IMR-90 (cell line): ENCODE data around the gene GPR65. TPM values are rescaled to one million over a fixed set of nuclear protein-coding genes. Genes with fewer than 3 reads are reported as not detected.

Source experiments
- ATAC-seq: fragments of 200-7000 bp; cut with Tn5 transposase; 2 replicates; pipeline ENCODE4 v1.9.1; 2020; ENCODE audit warnings: low read depth, mild to moderate bottlenecking, moderate library complexity
- BruUV-seq: library from RNA; stranded (reverse); fragments of 400-500 nt; replicated peaks from 2 replicates; lab custom pipeline; 2021; lab: Mats Ljungman, UMichigan
- CTCF ChIA-PET: fragments of 300-600 bp; formaldehyde crosslinking; extraction: SDS; loops from one replicate; lab custom pipeline; 2021; ENCODE audit warnings: antibody characterized with exemption; lab: Yijun Ruan, JAX
- POLR2A ChIA-PET: fragments of 300-600 bp; sonication (Branson Sonifier 250); formaldehyde crosslinking; loops from one replicate; lab custom pipeline; 2022; ENCODE audit warnings: antibody characterized with exemption; ENCODE audit not compliant: unreplicated experiment; lab: Charles Lee
- DNase-seq: peaks from one replicate; pipeline ENCODE4 v3.0.0; 2013
- H2AFZ ChIP-seq: replicated peaks from 2 replicates; pipeline ENCODE3; 2013; ENCODE audit warnings: low read length, mild to moderate bottlenecking; ENCODE audit not compliant: poor library complexity
- H2AK5ac ChIP-seq: 2 replicates; pipeline ENCODE4 v1.6.1; 2013; ENCODE audit warnings: low read depth, low read length, inconsistent platforms
- H2AK9ac ChIP-seq: replicated peaks from 2 replicates; pipeline ENCODE3; 2013; ENCODE audit warnings: mild to moderate bottlenecking, low read depth, low read length, moderate library complexity; ENCODE audit not compliant: poor library complexity
- H2BK120ac ChIP-seq: 2 replicates; pipeline ENCODE4 v1.6.1; 2013; ENCODE audit warnings: low read depth, low read length, inconsistent platforms
- H2BK15ac ChIP-seq: 3 replicates; pipeline ENCODE4 v1.6.1; 2013; ENCODE audit warnings: low read depth, low read length, inconsistent platforms
- H2BK20ac ChIP-seq: 2 replicates; pipeline ENCODE4 v1.6.1; 2013; ENCODE audit warnings: low read depth, mild to moderate bottlenecking, inconsistent platforms, low read length, moderate library complexity
- H2BK5ac ChIP-seq: 2 replicates; pipeline ENCODE4 v1.6.1; 2013; ENCODE audit warnings: mild to moderate bottlenecking, low read depth, low read length, inconsistent platforms; ENCODE audit not compliant: poor library complexity, severe bottlenecking
- H3K14ac ChIP-seq: replicated peaks from 2 replicates; pipeline ENCODE4 v1.6.1; 2013; ENCODE audit warnings: low read depth, low read length, inconsistent platforms
- H3K18ac ChIP-seq: 2 replicates; pipeline ENCODE4 v1.6.1; 2013; ENCODE audit warnings: low read depth, low read length, control low read depth
- H3K23ac ChIP-seq: 2 replicates; pipeline ENCODE4 v1.6.1; 2013; ENCODE audit warnings: low read depth, low read length, inconsistent platforms
- H3K27ac ChIP-seq: 2 replicates; pipeline ENCODE4 v1.5.1; 2013; ENCODE audit warnings: mild to moderate bottlenecking, control low read depth, low read length; ENCODE audit not compliant: insufficient read depth
- H3K27me3 ChIP-seq: 2 replicates; pipeline ENCODE4 v1.6.1; 2013; ENCODE audit warnings: low read length; ENCODE audit not compliant: control insufficient read depth, insufficient read depth
- H3K36me3 ChIP-seq: 2 replicates; pipeline ENCODE4 v1.6.1; 2013; ENCODE audit warnings: low read length, mixed read lengths; ENCODE audit not compliant: control insufficient read depth, insufficient read depth
- H3K4ac ChIP-seq: 2 replicates; pipeline ENCODE4 v1.6.1; 2013; ENCODE audit warnings: low read depth, low read length, inconsistent platforms
- H3K4me1 ChIP-seq: 2 replicates; pipeline ENCODE4 v1.6.1; 2013; ENCODE audit warnings: low read length, mixed read lengths; ENCODE audit not compliant: control insufficient read depth, insufficient read depth
- H3K4me2 ChIP-seq: 2 replicates; pipeline ENCODE4 v1.6.1; 2013; ENCODE audit warnings: low read depth, mild to moderate bottlenecking, control low read depth, low read length, moderate library complexity
- H3K4me3 ChIP-seq: 2 replicates; pipeline ENCODE4 v1.5.1; 2013; ENCODE audit warnings: low read depth, mild to moderate bottlenecking, control low read depth, low read length, moderate library complexity; ENCODE audit not compliant: insufficient read depth
- H3K56ac ChIP-seq: 2 replicates; pipeline ENCODE4 v1.6.1; 2013; ENCODE audit warnings: low read length, inconsistent platforms; ENCODE audit not compliant: insufficient read depth; ENCODE audit errors: extremely low read depth
- H3K79me1 ChIP-seq, 2 experiments: 2 replicates each; pipeline ENCODE4 v1.6.1; 2013; ENCODE audit warnings: low read length in 2 of 2, inconsistent platforms in 1 of 2, low read depth in 1 of 2
- H3K9ac ChIP-seq: 2 replicates; pipeline ENCODE4 v1.6.1; 2013; ENCODE audit warnings: low read depth, low read length, control low read depth
- H3K9me1 ChIP-seq: 2 replicates; pipeline ENCODE4 v1.6.1; 2013; ENCODE audit warnings: low read length, inconsistent platforms; ENCODE audit not compliant: insufficient read depth
- H3K9me3 ChIP-seq: 2 replicates; pipeline ENCODE4 v1.6.1; 2013; ENCODE audit warnings: low read length; ENCODE audit not compliant: control insufficient read depth, insufficient read depth
- H4K20me1 ChIP-seq: 2 replicates; pipeline ENCODE4 v1.6.1; 2013; ENCODE audit warnings: low read length, inconsistent platforms; ENCODE audit not compliant: insufficient read depth
- H4K5ac ChIP-seq: 2 replicates; pipeline ENCODE4 v1.6.1; 2013; ENCODE audit warnings: mild to moderate bottlenecking, low read depth, low read length, control low read depth
- H4K8ac ChIP-seq, 2 experiments: 2 replicates each; pipeline ENCODE4 v1.6.1; 2013; ENCODE audit warnings: low read depth in 2 of 2, low read length in 2 of 2, control low read depth in 1 of 2, inconsistent platforms in 1 of 2
- H4K91ac ChIP-seq: 2 replicates; pipeline ENCODE4 v1.6.1; 2013; ENCODE audit warnings: low read depth, low read length, inconsistent platforms; ENCODE audit not compliant: insufficient read depth
- BHLHE40 ChIP-seq: fragments of 150-350 bp; IDR thresholded peaks from 2 replicates; pipeline ENCODE4 v1.6.1; 2016; ENCODE audit warnings: mild to moderate bottlenecking, low read depth, low read length
- CEBPB ChIP-seq: IDR thresholded peaks from 2 replicates; pipeline ENCODE4 v1.6.1; 2012; ENCODE audit warnings: low read depth, low read length, improper control_type of control experiment
- CHD1 ChIP-seq: IDR thresholded peaks from 2 replicates; pipeline ENCODE4 v1.6.1; 2012; ENCODE audit warnings: low read depth, low read length, improper control_type of control experiment
- FOS ChIP-seq: fragments of 150-350 bp; IDR thresholded peaks from 2 replicates; pipeline ENCODE4 v1.6.1; 2016; ENCODE audit warnings: low read depth, low read length
- MAFK ChIP-seq: IDR thresholded peaks from 2 replicates; pipeline ENCODE4 v1.6.1; 2012; ENCODE audit warnings: low read depth, low read length, improper control_type of control experiment
- MAZ ChIP-seq: IDR thresholded peaks from 2 replicates; pipeline ENCODE4 v1.6.1; 2012; ENCODE audit warnings: low read depth, mild to moderate bottlenecking, low read length, improper control_type of control experiment, moderate library complexity, borderline replicate concordance
- MXI1 ChIP-seq: IDR thresholded peaks from 2 replicates; pipeline ENCODE4 v1.6.1; 2012; ENCODE audit warnings: low read depth, mild to moderate bottlenecking, low read length, moderate library complexity, borderline replicate concordance
- NFE2L2 ChIP-seq: fragments of 150-350 bp; IDR thresholded peaks from 2 replicates; pipeline ENCODE4 v1.6.1; 2016; ENCODE audit warnings: low read depth, mild to moderate bottlenecking, low read length
- POLR2A ChIP-seq: IDR thresholded peaks from 2 replicates; pipeline ENCODE4 v1.6.1; 2012; ENCODE audit warnings: mild to moderate bottlenecking, low read depth, low read length
- RAD21 ChIP-seq: IDR thresholded peaks from 2 replicates; pipeline ENCODE4 v1.6.1; 2012; ENCODE audit warnings: low read length, improper control_type of control experiment
- RCOR1 ChIP-seq: IDR thresholded peaks from 2 replicates; pipeline ENCODE4 v1.6.1; 2012; ENCODE audit warnings: mild to moderate bottlenecking, low read length, improper control_type of control experiment; ENCODE audit not compliant: insufficient replicate concordance
- RFX5 ChIP-seq: IDR thresholded peaks from 2 replicates; pipeline ENCODE4 v1.8.0; 2012; ENCODE audit warnings: low read depth, mild to moderate bottlenecking, low read length, moderate library complexity
- SMC3 ChIP-seq: fragments of 150-350 bp; IDR thresholded peaks from 2 replicates; pipeline ENCODE4 v1.6.1; 2016; ENCODE audit warnings: low read depth, mild to moderate bottlenecking, antibody characterized with exemption, low read length, moderate library complexity
- WGBS, 2 experiments: methylation state at CpG; one replicate each; pipeline versions ENCODE4 v1.1.5 to v1.1.7; 2013; ENCODE audit warnings: missing lambda C conversion rate in 2 of 2; ENCODE audit not compliant: insufficient read length in 1 of 2; ENCODE audit errors: extremely low coverage in 2 of 2; 5-methylcytosine and 5-hydroxymethylcytosine counted together
- dilution Hi-C: fragments of 300-500 bp; cut with HindIII; formaldehyde crosslinking; loops from one replicate; pipeline ENCODE4 v1.14.3; 2018; ENCODE audit warnings: low sequenced_read_pairs; ENCODE audit not compliant: unreplicated experiment
- in situ Hi-C: fragments of 300-500 bp; cut with MboI; formaldehyde crosslinking; loops from 3 replicates; pipeline ENCODE4 v1.14.3; 2019; ENCODE audit warnings: low sequenced_read_pairs, inconsistent platforms, mixed read lengths
- intact Hi-C: fragments of 100-400 bp; cut with micrococcal nuclease; formaldehyde crosslinking; loops from 2 replicates; pipeline ENCODE4 v1.10.0; 2022
- polyA plus RNA-seq, 3 experiments: library from polyadenylated mRNA; depleted of rRNA; stranded (reverse); fragments of >200 nt; gene quantifications; 2 replicates each; pipeline ENCODE4 v1.2.3, GENCODE V29; 2012; ENCODE audit warnings: low replicate concordance in 1 of 3
- total RNA-seq: library from RNA; depleted of rRNA; stranded (reverse); fragments of >200 nt; gene quantifications from 2 replicates; pipeline ENCODE4 v1.2.3, GENCODE V29; 2012
- TF ChIP-seq, protein P1 (sequence below): conservative IDR thresholded peaks from 2 replicates; pipeline ENCODE4 v1.5.1; 2012; ENCODE audit warnings: mild to moderate bottlenecking, low read depth, low read length, improper control_type of control experiment
- TF ChIP-seq, protein P2 (sequence below): fragments of 150-350 bp; IDR thresholded peaks from 2 replicates; pipeline ENCODE4 v1.6.1; 2016; ENCODE audit warnings: low read depth, mild to moderate bottlenecking, low read length, moderate library complexity, borderline replicate concordance
- TF ChIP-seq, protein P3 (sequence below): fragments of 150-350 bp; IDR thresholded peaks from 2 replicates; pipeline ENCODE4 v1.6.1; 2017; ENCODE audit warnings: mild to moderate bottlenecking, antibody characterized with exemption, low read length, low read depth

Gene GPR65
- total and polyA plus RNA-seq, 2 of the 4 experiments (the other 2 are of a cell fraction), result 0.05 to 0.18 TPM

DNA sequence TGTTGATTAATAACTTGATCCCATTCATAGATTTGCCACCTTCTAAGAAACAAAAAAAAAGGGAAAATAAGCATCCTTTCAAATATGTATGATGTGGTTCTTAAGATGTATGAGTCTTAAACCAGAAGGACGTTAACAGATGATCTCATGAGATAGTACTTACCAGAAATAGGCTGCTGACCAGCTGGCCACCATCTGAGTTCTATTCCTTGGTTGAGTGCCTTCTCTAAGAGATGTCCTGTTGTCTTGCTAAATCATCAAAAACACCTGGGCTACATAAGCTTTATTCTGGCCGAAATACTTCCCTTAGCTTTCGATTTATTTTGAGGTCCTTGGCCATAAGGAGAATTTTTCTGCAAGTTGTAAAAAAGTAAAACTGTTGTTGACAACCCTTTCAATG, 55.6 kb downstream of the GPR65 start:
- Histone ChIP-seq H2BK15ac (no peak overlapping the region), H3K4me1 (no peaks in the 10 kb centered on the region), H2AK9ac (no peak overlapping the region), H3K4me2 (no peak overlapping the region), H3K79me1 (no peaks in the 10 kb centered on the region), H3K27ac (no peak overlapping the region), H2AFZ (no peak overlapping the region), H3K23ac (no peak overlapping the region), H2BK20ac (no peak overlapping the region), H3K9ac (no peak overlapping the region), H3K18ac (no peak overlapping the region), H4K91ac (no peak overlapping the region), H3K14ac (no peak overlapping the region), H3K56ac (no peak overlapping the region), H4K20me1 (no peaks in the 10 kb centered on the region), H3K4ac (no peak overlapping the region), H3K9me1 (no peaks in the 10 kb centered on the region), H4K5ac (no peak overlapping the region), H4K8ac (no peak overlapping the region), H2BK120ac (no peak overlapping the region), H3K9me3 (no peaks in the 10 kb centered on the region; the same call in 1 of the 2 replicates), H3K4me3 (no peak overlapping the region), H2AK5ac (no peak overlapping the region), H3K36me3 (no peaks in the 10 kb centered on the region), H2BK5ac (no peak overlapping the region), H3K27me3 (no peaks in the 10 kb centered on the region)
- ATAC-seq (no peak), DNase-seq (no peak)
- BruUV-seq, result no TSS peak
- CTCF ChIA-PET, result no interaction called here
- intact Hi-C loops, result no loop called here
- dilution Hi-C loops, result no loop called here
- no CpG with 5 or more reads among the region's 3 CpGs for WGBS, 2 experiments
- TF ChIP-seq MAZ (no peak), RFX5 (no peak), MXI1 (no peak), BHLHE40 (no peak), SMC3 (no peak), FOS (no peak), CEBPB (no peak), NFE2L2 (no peak), RCOR1 (no peak), RAD21 (no peak), CHD1 (no peak), POLR2A (no peak), MAFK (no peak)
- TF ChIP-seq, protein P1, sequence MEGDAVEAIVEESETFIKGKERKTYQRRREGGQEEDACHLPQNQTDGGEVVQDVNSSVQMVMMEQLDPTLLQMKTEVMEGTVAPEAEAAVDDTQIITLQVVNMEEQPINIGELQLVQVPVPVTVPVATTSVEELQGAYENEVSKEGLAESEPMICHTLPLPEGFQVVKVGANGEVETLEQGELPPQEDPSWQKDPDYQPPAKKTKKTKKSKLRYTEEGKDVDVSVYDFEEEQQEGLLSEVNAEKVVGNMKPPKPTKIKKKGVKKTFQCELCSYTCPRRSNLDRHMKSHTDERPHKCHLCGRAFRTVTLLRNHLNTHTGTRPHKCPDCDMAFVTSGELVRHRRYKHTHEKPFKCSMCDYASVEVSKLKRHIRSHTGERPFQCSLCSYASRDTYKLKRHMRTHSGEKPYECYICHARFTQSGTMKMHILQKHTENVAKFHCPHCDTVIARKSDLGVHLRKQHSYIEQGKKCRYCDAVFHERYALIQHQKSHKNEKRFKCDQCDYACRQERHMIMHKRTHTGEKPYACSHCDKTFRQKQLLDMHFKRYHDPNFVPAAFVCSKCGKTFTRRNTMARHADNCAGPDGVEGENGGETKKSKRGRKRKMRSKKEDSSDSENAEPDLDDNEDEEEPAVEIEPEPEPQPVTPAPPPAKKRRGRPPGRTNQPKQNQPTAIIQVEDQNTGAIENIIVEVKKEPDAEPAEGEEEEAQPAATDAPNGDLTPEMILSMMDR, result no peak
- TF ChIP-seq, protein P2, sequence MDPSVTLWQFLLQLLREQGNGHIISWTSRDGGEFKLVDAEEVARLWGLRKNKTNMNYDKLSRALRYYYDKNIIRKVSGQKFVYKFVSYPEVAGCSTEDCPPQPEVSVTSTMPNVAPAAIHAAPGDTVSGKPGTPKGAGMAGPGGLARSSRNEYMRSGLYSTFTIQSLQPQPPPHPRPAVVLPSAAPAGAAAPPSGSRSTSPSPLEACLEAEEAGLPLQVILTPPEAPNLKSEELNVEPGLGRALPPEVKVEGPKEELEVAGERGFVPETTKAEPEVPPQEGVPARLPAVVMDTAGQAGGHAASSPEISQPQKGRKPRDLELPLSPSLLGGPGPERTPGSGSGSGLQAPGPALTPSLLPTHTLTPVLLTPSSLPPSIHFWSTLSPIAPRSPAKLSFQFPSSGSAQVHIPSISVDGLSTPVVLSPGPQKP, result no peak
- TF ChIP-seq, protein P3, sequence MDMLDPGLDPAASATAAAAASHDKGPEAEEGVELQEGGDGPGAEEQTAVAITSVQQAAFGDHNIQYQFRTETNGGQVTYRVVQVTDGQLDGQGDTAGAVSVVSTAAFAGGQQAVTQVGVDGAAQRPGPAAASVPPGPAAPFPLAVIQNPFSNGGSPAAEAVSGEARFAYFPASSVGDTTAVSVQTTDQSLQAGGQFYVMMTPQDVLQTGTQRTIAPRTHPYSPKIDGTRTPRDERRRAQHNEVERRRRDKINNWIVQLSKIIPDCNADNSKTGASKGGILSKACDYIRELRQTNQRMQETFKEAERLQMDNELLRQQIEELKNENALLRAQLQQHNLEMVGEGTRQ, result no peak
- in situ Hi-C loops, result no loop called here
- POLR2A ChIA-PET, result no interaction called here
